ENCODE results near the gene STARD8. TPM values are rescaled to one million over a fixed set of nuclear protein-coding genes. Genes with fewer than 3 reads are reported as not detected.

Gene STARD8
- total RNA-seq, 1 experiment from 2014 or later = 0.91 TPM

DNA sequence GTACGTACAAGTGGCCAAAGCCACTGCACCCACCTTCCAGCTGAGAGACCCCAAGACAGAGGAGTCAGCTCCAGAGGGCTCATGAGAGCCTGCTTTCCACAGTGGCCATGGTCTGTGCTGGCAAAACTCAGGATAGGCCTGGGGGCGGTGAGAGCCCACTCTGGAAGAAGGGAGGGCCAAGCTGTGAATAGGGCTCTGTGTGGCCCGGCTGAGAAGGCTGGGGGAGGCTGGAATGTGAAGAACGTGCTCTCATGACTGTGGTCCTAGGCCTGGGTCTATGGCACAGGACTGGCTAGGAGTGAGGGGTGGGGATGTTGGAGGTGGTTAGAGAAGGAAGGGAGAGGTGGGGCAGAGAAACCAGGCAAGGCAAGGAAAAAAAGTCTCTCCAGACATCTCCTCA lies 13.3 kb downstream of the STARD8 start:
- Histone ChIP-seq H3K79me2 (ENCODE audit: low read length) (no peaks in the 10 kb centered on the region), H3K4me2 (ENCODE audit: low read length) (no peak overlapping the region), H3K9me3 (ENCODE audit: low read length) (no peaks in the 10 kb centered on the region), H4K20me1 (ENCODE audit: low read length) (no peaks in the 10 kb centered on the region), H3F3A (ENCODE audit: low read length, unreplicated experiment) (no peaks in the 10 kb centered on the region), H3K36me3 (ENCODE audit: low read depth, low read length) (no peaks in the 10 kb centered on the region), H3K9me2 (replicated peaks; ENCODE audit: low read length) (no peaks in the 10 kb centered on the region), H3K4me3 (ENCODE audit: low read length) (no peak overlapping the region), H3K27me3 (ENCODE audit: low read length) (no peaks in the 10 kb centered on the region), H3K9ac (ENCODE audit: low read length) (no peak overlapping the region), H3K27ac (ENCODE audit: low read length) (no peak overlapping the region), H2AFZ (ENCODE audit: low read length) (no peak overlapping the region), H3K4me1 (ENCODE audit: insufficient read depth, low read length) (peaks cover 4% of the 10 kb centered on the region; the same call in 1 of the 2 replicates)
- intact Hi-C loops (cut with micrococcal nuclease) = no loop called here
- POLR2A ChIA-PET (ENCODE audit: unreplicated experiment) = no interaction called here
- no peak for DNase-seq
- TF ChIP-seq EZH2phosphoT487 (IDR thresholded peaks at IDR 0.05; ENCODE audit: borderline replicate concordance, low read length) (no peak), EZH2 (IDR thresholded peaks at IDR 0.05; ENCODE audit: low read length, unreplicated experiment) (no peak)
- TF ChIP-seq, protein P1, sequence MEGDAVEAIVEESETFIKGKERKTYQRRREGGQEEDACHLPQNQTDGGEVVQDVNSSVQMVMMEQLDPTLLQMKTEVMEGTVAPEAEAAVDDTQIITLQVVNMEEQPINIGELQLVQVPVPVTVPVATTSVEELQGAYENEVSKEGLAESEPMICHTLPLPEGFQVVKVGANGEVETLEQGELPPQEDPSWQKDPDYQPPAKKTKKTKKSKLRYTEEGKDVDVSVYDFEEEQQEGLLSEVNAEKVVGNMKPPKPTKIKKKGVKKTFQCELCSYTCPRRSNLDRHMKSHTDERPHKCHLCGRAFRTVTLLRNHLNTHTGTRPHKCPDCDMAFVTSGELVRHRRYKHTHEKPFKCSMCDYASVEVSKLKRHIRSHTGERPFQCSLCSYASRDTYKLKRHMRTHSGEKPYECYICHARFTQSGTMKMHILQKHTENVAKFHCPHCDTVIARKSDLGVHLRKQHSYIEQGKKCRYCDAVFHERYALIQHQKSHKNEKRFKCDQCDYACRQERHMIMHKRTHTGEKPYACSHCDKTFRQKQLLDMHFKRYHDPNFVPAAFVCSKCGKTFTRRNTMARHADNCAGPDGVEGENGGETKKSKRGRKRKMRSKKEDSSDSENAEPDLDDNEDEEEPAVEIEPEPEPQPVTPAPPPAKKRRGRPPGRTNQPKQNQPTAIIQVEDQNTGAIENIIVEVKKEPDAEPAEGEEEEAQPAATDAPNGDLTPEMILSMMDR (conservative IDR thresholded peaks at IDR 0.05; ENCODE audit: low read depth, low read length) = no peak
- BruUV-seq (replicated peaks) = no TSS peak
- no peak for ATAC-seq
- CTCF ChIA-PET = no interaction called here

DNA sequence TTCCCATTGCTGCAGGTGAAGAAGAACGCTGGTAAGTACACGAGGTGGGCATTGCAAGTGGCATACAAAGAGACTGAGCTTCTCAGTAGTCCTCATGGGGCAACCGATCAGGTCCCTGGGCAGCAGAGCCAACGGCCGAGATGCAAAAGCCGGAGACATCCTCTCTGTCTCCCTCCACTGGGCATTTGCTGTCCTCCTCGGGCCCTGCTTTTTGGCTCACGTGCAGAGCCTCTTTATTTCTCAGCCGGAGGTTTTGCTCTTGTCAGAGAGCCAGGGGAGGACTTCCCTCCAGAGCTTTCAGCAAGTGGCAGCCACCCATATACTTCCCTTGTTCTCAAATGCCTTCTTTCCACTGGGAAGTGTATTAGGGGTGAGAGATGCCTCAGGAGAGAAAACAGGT lies 18.0 kb downstream of the STARD8 start:
- no peak overlapping the region for H2AFZ ChIP-seq (ENCODE audit: low read length)
- H3F3A ChIP-seq (ENCODE audit: low read length, unreplicated experiment) = no peaks in the 10 kb centered on the region
- no peaks in the 10 kb centered on the region for H3K9me3 ChIP-seq (ENCODE audit: low read length)
- DNase-seq = no peak
- no peak overlapping the region for H3K4me3 ChIP-seq (ENCODE audit: low read length)
- POLR2A ChIA-PET (ENCODE audit: unreplicated experiment) = no interaction called here
- no peak overlapping the region for H3K9ac ChIP-seq (ENCODE audit: low read length)
- H3K36me3 ChIP-seq (ENCODE audit: low read depth, low read length) = no peaks in the 10 kb centered on the region
- H4K20me1 ChIP-seq (ENCODE audit: low read length) = no peaks in the 10 kb centered on the region
- no peaks in the 10 kb centered on the region for H3K9me2 ChIP-seq (replicated peaks; ENCODE audit: low read length)
- BruUV-seq (replicated peaks) = no TSS peak
- H3K4me2 ChIP-seq (ENCODE audit: low read length) = no peak overlapping the region
- intact Hi-C loops (cut with micrococcal nuclease) = no loop called here
- H3K79me2 ChIP-seq (ENCODE audit: low read length) = no peaks in the 10 kb centered on the region
- H3K27ac ChIP-seq (ENCODE audit: low read length) = no peak overlapping the region
- no peaks in the 10 kb centered on the region for H3K4me1 ChIP-seq (ENCODE audit: insufficient read depth, low read length)
- no peak for TF ChIP-seq EZH2 (IDR thresholded peaks at IDR 0.05; ENCODE audit: low read length, unreplicated experiment)
- TF ChIP-seq, protein P1 (conservative IDR thresholded peaks at IDR 0.05; ENCODE audit: low read depth, low read length) = no peak
- TF ChIP-seq EZH2phosphoT487 (IDR thresholded peaks at IDR 0.05; ENCODE audit: borderline replicate concordance, low read length) = no peak
- ATAC-seq = no peak
- no peaks in the 10 kb centered on the region for H3K27me3 ChIP-seq (ENCODE audit: low read length)
- CTCF ChIA-PET = no interaction called here

DNA sequence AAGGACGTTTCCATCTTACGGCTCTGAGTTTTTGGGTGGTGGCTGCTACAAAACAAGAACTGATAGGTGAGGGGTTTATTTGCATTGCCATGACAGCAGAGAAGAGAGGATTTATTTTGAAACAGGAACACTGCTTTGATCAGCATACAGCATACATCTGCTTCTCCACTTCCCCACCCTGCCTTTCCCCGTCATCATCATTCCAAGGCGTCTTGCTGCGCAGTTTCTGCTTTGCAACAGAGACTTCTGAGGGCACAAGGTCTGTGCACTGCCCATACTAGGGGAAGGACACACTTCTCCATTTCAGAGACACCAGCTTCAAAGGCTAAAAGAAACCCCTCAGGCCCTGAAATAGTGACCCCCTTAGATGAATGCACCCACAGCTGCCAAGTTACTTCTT lies 19.1 kb downstream of the STARD8 start:
- CTCF ChIA-PET = no interaction called here

More for the DNA sequence above, 19.1 kb downstream of the STARD8 start:
- Histone ChIP-seq H3K79me2 (ENCODE audit: low read length) (no peaks in the 10 kb centered on the region), H3K9ac (ENCODE audit: low read length) (no peak overlapping the region), H3K4me2 (ENCODE audit: low read length) (no peak overlapping the region), H3K9me3 (ENCODE audit: low read length) (no peaks in the 10 kb centered on the region), H3K36me3 (ENCODE audit: low read depth, low read length) (no peaks in the 10 kb centered on the region), H2AFZ (ENCODE audit: low read length) (no peak overlapping the region), H3K4me1 (ENCODE audit: insufficient read depth, low read length) (no peaks in the 10 kb centered on the region), H3K4me3 (ENCODE audit: low read length) (no peak overlapping the region), H3K27ac (ENCODE audit: low read length) (no peak overlapping the region), H3K9me2 (replicated peaks; ENCODE audit: low read length) (no peaks in the 10 kb centered on the region), H3K27me3 (ENCODE audit: low read length) (no peaks in the 10 kb centered on the region), H4K20me1 (ENCODE audit: low read length) (no peaks in the 10 kb centered on the region), H3F3A (ENCODE audit: low read length, unreplicated experiment) (no peaks in the 10 kb centered on the region)
- intact Hi-C loops (cut with micrococcal nuclease) = no loop called here
- TF ChIP-seq EZH2 (IDR thresholded peaks at IDR 0.05; ENCODE audit: low read length, unreplicated experiment) = no peak
- TF ChIP-seq EZH2phosphoT487 (IDR thresholded peaks at IDR 0.05; ENCODE audit: borderline replicate concordance, low read length) = no peak
- TF ChIP-seq, protein P1 (conservative IDR thresholded peaks at IDR 0.05; ENCODE audit: low read depth, low read length) = no peak
- DNase-seq (no peak), ATAC-seq (no peak)
- no TSS peak for BruUV-seq (replicated peaks)
- POLR2A ChIA-PET (ENCODE audit: unreplicated experiment) = no interaction called here

Measured in PC-3 (cell line).